Measurements from ENCODE around the gene ACTN4. TPM values are rescaled to one million over a fixed set of nuclear protein-coding genes. Genes with fewer than 3 reads are reported as not detected.
"Not testable (repeated sequence)": the region's sequence is repeated elsewhere in the genome, so short reads cannot be mapped to it uniquely, and the experiment has no call there.

Gene ACTN4
- polyA plus RNA-seq, 4 donors, result 655 to 698 (median 680) TPM

DNA sequence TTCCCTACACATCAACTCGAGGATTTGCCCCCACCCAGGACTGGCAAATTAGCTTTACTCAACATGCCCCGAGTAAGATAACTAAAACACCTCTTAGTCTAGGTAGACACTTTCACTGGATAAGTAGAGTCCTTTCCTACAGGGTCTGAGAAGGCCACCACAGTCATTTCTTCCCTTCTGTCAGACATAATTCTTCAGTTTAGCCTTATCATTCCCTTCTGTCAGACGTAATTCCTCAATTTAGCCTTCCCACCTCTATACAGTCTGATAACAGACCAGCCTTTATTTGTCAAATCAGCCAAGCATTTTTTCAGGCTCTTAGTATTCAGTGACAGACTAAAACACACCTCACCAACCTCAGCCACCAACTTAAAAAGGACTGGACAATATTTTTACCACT, 106.3 kb downstream of the ACTN4 start:
- not testable (repeated sequence) for DNase-seq (ENCODE audit: low read depth in 4 of 4, low spot score in 2 of 4)

DNA sequence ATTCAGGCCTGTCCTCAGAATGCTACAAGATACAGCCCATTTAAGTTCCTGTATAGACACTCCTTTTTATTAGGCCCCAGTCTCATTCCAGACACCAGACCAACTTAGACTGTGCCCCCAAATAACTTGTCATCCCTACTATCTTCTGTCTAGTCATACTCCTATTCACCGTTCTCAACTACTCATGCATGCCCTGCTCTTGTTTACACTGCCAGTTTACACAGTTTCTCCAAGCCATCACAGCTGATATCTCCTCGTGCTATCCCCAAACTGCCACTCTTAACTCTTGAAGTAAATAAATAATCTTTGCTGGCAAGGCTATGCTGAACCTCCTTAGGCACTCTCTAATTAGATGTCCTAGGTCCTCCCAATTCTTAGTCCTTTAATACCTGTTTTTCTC, 106.7 kb downstream of the ACTN4 start:
- DNase-seq (ENCODE audit: low read depth in 4 of 4, low spot score in 2 of 4), result not testable (repeated sequence)

DNA sequence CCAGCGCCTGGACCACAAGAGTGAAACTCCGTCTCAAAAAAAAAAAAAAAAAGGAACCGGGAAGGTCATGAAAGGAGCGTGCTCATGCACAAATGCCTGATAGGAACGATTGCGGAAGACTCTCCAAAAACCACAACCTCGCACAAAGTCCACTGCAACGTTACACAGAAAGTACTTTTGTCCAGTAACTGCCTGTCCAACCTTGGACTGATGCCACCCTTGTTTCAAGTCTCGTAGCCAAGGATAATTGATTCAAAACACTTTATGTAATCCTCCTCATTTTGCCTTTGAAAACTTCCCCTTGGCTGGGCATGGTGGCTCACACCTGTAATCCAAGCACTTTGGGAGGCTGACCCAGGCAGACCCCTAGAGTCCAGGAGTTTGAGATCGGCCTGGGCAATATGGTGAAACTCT, 112.1 kb downstream of the ACTN4 start:
- no peak for DNase-seq (ENCODE audit: low read depth in 4 of 4, low spot score in 2 of 4)

DNA sequence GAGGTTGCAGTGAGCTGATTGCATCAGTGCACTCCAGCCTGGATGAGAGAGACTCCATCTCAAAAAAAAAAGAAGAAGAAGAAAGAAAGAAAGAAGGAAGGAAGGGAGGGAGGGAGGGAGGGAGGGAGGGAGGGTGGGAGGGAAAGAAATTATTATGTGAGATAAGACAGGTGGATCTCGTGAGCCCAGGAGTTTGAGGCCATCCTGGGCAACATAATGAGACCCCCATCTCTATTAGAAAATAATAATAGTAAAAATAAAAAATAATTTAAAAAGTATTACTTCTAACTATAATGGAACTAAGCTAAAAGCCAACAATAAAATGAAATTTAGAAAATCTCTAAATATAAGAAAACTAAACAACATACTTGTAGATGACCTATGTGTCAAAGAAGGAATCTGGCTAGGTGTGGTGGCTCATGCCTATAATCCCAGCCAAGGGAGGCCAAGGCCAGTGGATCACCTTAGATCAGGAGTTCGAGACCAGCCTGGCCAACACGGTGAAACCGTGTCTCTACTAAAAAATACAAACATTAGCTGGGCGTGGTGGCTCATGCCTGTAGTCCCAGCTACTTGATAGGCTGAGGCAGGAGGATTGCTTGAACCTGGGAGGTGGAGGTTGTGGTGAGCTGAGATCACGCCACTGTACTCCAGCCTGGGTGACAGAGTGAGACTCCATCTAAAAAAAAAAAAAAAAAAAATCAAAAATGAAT, 113.5 kb downstream of the ACTN4 start:
- not testable (repeated sequence) for DNase-seq (ENCODE audit: low read depth in 4 of 4, low spot score in 2 of 4)

DNA sequence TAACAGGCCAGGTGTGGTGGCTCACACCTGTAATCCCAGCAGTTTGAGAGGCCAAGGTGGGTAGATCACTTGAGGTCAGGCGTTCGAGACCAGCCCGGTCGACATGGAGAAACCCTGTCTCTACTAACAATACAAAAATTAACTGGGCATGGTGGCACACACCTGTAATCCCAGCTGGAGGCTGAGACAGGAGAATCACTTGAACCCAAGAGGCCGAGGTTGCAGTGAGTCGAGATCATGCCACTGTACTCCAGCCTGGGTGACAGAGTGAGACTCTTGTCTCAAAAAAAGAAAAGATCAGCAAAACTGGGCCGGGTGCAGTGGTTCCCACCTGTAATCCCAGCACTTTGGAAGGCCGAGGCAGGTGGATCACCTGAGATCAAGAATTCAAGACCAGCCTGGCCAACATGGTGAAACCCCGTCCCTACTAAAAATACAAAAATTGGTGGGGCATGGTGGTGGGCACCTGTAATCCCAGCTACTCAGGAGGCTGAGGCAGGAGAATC, 114.5 kb downstream of the ACTN4 start:
- DNase-seq (ENCODE audit: low read depth in 4 of 4, low spot score in 2 of 4), result not testable (repeated sequence)

DNA sequence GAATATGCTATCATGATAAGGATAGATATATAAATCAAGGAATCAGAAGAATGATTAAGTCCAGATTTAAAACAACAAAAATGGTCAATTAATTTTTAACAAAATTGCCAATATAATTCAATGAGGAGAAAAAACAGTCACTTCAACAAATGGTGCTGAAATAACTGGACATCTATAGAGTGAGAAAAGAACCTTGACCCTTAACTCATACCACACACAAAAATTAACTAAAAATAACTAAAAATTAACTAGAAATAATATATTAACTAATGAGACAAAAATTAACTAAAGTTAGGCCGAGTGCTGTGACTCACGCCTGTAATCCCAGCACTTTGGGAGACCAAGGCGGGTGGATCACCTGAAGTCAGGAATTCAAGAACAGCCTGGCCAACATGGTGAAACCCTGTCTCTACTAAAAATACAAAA, 116.4 kb downstream of the ACTN4 start:
- DNase-seq (ENCODE audit: low read depth in 4 of 4, low spot score in 2 of 4), result no peak

DNA sequence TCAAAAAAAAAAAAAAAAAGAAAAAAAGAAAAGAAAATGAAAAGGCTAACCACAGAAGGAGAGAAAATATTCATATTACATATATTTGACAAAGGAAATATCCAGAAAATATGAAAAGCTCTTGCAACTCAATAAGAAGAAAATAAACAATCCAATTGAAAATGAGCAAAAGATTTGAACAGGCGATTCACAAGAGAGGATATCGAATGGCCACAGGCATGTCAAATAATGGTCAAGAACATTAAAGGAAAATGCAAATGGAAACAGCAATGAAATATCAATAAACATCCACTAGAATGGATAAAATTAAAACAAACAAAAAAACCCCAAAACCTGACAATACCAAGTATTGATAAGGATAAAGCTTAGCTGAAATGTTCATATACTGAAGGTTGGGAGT, 117.8 kb downstream of the ACTN4 start:
- DNase-seq (ENCODE audit: low read depth in 4 of 4, low spot score in 2 of 4), result no peak

DNA sequence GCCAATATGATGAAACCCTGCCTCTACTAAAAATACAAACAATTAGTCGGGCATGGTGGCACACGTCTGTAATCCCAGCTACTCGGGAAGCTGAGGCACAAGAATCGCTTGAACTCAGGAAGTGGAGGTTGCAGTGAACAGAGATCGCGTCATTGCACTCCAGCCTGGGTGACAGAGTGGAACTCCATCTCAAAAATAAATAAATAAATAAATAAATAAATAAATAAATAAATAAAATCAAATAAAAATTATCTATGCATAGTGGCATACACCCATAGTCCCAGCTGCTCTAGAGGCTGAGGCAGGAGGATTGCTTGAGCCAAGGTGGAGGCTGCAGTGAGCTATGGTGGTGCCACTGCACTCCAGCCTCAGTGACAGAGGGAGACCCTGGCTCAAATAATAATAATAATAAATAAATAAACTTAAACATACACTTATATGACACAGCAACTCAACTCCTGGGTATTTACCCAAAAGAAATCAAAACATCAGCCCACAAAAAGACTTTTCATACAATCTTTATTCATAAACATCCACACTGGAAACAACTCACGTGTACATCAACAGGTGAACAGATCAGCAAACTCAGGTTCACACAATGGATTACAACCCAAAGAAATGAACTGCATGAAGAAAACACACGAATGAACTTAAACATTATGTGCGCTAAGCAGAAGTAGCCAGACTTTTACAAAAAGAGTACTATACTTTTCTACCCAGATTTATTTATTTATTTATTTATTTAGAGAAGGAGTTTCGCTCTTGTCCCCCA, 119.0 kb downstream of the ACTN4 start:
- DNase-seq (ENCODE audit: low read depth in 4 of 4, low spot score in 2 of 4), result no peak

DNA sequence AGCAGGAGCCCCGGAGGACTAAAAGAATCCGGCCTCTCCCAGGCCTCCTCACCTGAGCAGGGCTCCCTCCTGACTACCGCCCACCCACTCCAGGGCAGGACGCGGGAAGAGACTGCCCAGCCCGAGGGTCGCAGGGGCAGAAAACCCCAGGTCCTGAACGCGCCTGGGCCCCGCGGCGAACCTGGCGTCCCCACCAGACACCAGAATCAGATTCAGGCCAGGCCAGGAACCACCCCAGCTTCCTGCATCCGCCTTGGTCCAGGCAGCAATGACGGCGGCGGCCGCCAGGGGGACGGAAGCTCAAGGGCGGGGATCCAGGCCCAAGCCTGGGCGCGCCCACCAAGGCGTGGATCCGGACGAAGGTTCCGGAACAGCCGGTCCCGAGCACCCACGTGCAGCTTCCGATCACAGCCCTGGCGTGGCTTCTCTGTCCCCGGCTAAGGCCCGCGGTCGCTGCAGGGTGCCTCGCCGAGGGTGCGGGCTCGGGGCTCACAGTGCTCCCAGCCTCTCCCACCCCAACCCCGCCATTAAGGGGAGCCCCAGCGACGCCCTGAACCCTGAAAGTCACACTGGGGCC, 122.3 kb downstream of the ACTN4 start:
- peak in 3 of 4 donors; percentile 57 to 71 (median 70) for DNase-seq (ENCODE audit: low read depth in 4 of 4, low spot score in 2 of 4)

DNA sequence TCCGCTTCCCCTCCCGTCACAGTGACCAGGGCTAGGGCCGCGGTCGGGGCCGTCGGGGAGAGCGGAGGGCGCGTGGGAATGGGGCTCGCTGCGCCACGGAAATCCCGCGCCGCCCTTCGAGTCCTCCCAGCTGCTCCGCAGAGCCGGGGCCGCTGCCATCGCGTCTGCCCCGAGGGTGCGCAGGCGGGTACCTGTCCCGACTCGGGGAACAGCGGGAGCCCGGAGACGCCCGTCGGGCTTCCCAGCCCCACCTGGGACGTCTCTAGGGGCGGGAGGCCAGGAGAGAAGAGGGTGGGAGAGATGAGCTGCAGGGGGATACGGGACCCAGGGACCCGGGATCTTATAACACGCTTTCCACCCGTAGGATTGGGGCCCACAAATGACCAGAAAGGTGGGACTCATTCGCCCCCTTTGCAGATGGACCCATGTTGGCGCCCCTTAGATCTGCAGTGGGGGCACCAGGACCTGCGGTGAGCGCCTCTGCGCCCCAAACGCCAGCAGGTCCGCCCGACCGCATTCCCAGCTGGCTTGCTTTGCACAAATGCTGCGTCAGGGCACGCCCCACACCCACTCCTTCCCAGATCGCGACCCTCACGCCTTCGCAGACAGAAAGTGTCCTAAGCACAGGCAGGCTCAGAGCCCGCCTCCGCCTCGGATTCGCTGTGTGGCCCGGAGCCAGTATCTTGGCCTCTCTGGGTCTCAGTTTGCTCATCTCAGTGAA, 122.9 kb downstream of the ACTN4 start:
- not testable (repeated sequence) for DNase-seq (ENCODE audit: low read depth in 4 of 4, low spot score in 2 of 4)

DNA sequence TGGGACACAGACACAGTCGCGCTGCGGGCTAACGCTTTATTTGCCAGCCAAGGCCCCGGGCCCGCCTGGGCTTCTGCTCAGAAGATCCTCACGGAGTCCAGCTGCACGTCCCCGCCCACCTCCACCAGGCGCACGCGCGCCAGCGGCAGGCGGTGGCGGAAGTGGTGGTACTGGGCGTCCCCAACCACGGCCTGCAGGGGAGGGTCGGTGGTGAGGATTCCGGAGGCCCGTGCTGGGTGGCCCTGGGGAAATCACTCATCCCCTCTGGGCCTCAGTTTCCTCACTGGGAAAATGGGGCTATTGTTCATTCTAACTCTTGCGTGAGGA, 123.5 kb downstream of the ACTN4 start:
- DNase-seq (ENCODE audit: low read depth in 4 of 4, low spot score in 2 of 4), result not testable (repeated sequence)

DNA sequence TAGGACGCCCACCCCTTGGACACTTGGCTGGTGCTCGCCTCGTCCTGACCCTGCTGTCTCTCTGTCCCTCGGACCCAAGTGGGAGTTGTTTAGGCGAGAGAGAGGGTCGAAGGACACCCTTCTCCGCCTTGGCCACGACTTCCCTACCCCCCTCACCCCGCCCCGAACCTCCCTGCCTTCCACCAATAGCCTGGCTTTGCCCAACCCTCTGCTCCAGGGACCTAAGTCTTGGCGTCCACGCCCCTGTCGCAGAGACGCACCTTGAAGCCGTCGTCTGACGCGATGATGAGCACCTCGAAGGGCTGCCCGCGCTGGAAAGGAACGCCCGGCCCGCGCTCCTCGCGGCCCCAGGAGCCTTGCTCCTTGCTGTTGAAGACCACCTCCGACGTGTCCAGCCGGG, 124.1 kb downstream of the ACTN4 start:
- not testable (repeated sequence) for DNase-seq (ENCODE audit: low read depth in 4 of 4, low spot score in 2 of 4)

DNA sequence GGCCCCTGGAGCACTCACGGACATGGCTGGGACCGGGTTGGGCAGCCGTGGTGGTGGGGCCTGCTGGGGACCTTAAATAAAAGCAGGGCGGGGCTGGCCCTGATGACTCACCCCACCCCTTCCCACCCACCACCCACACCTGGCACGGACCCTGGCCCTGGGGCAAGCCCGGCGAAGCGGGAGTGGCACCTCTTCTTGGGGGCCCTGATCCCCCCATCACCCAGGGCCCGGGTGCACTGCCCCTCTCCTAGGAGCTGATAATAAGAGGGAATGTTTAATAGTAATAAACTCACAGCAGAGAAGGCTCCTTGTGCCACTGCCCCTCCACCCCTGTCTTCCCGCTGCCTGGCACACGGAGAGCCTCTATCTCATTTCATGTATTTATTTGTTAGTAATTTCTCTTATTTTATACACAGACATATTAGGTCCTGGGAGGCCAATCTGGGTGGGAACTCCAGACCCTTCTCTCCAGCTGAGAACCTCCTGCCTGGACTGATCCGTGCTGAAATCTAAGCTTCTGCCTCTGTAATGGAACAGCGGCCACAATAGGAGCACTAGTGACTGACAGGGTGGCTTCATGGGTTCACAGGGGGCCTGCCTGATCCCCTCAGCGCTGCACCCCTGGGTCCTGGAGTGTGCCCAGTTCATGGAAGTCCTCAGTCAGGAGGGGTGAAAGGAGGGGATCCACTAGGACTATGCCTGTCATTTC, 126.2 kb downstream of the ACTN4 start, which contains the start of gene LGALS7:
TSS of gene LGALS7 (minus strand) at position 49 of the 709 bp plus-strand sequence. CDS start at position 24, 25 bp downstream.
- DNase-seq (ENCODE audit: low read depth in 4 of 4, low spot score in 2 of 4), result no peak

DNA sequence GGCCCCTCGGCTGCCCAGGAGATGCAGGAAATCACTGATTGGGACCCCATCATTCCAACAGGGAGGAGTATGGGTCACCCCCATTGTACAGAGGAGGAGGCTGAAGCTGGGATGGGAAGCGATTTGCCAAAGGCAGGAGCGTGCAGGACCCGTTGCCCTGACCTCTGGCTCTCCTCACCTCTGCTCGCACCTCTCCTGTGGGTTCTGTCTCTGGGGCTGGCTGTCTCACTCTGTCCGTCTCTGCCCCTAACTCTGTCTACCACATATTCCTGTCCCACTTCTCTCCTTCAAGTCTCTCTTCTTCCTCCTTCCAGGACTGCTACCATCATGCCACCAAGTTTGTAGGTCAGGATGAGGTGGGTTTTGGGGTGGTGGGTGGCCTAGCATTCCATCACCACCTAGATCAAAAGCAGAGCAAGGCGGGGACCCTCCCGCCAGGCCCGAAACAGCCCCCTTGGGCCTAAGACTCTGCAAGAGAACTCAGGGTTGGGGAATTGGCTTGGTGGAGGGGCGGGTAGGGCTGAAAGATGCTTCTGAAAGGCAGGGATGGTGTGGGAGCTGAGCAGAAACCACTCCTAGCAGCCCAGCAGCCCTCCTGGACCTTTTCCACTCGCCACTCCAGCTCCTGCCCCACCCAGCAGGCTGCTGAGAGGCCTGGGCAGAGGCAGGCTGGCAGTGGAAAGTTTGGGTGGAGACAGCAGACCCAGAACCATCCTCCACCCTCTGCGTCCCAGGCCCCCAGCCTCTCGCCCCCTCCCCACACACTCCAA, 126.9 kb downstream of the ACTN4 start:
- no peak for DNase-seq (ENCODE audit: low read depth in 4 of 4, low spot score in 2 of 4)

DNA sequence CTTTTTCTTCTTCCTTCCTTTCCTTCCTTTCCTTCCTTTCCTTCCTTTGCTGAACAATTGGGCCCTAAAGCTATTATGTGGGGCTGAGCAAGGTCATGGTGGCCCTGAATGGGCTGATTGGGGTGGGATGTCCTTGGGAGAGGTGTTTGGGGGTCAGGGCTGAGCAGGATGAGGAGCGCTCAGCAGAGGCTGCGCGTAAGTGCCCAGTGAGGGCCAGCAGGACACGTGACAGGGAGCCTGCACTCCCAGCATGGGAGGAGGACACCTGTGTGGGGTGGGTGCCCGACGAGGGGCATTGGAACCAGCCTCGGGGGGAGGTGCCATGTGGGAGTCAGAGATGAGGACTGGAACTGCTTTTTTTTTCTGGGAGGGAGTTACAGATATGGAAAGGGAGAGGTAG, 131.3 kb downstream of the ACTN4 start:
- DNase-seq (ENCODE audit: low read depth in 4 of 4, low spot score in 2 of 4), result no peak

DNA sequence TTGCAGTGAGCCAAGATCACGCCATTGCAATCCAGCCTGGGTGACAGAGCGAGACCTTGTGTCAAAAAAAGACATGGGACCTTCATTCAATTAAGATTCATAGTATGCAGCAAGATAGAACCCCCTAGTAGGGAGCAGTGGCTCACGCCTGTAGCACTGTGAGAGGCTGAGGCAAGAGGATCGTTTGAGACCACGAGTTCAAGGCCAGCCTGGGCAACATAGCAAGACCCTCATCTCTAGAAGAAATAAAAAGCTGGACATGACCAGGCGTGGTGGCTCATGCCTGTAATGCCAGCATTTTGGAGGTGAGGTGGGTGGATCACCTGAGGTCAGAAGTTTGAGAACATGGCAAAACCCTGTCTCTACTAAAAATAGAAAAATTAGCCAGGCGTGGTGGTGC, 133.0 kb downstream of the ACTN4 start:
- DNase-seq (ENCODE audit: low read depth in 4 of 4, low spot score in 2 of 4), result no peak

DNA sequence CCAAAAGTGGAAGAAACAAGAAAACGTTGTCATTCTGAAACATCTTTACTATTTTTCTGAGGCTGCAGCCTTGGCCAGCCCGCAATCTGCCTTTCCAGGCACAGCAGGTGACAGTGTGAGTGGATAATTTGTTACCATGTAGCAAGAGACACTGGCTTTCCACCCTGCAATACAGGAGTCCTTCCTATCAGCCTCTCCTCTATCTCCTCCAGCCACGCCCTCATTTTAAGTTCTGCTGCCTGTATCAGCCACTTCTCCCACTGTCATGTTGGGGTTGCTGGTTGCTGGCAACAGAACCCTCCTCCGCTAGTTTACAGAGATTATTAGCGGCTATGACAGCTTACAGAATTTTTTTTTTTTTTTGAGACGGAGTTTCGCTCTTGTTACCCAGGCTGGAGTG, 133.6 kb downstream of the ACTN4 start:
- no peak for DNase-seq (ENCODE audit: low read depth in 4 of 4, low spot score in 2 of 4)

All from left renal cortex interstitium (tissue), 4 donors.